HG03025 (cell line): ENCODE data around the gene DKKL1.

ENCODE experiments used
- ATAC-seq: cut with Tn5 transposase; IDR thresholded peaks from one replicate; pipeline ENCODE4 v1.9.1; 2021; ENCODE audit warnings: mild to moderate bottlenecking, moderate library complexity; ENCODE audit not compliant: unreplicated experiment, low FRiP score

Gene DKKL1

GRCh38 chr19:49418511-49418910 lies 54.8 kb downstream of the DKKL1 start:
- no peak for ATAC-seq

- ATAC-seq, result no peak
Measured at GRCh38 chr19:49419173-49419572, 55.5 kb downstream of the DKKL1 start.

GRCh38 chr19:49420227-49420626 lies 56.5 kb downstream of the DKKL1 start:
- no peak for ATAC-seq

GRCh38 chr19:49421039-49421877 lies 57.6 kb downstream of the DKKL1 start:
- ATAC-seq, result no peak

GRCh38 chr19:49421878-49422202 lies 58.2 kb downstream of the DKKL1 start:
- no peak for ATAC-seq

GRCh38 chr19:49422407-49423070 lies 58.9 kb downstream of the DKKL1 start:
- ATAC-seq, result no peak

- ATAC-seq, result no peak
Measured at GRCh38 chr19:49423071-49423984, 59.7 kb downstream of the DKKL1 start, which contains the start of gene PTH2. Gene PTH2, minus strand, starts transcription at chr19:49423441. Its CDS starts 102 bp downstream, at chr19:49423339.

- no peak for ATAC-seq
Measured at GRCh38 chr19:49423985-49424303, 60.3 kb downstream of the DKKL1 start.
